GM19043 (cell line): ENCODE results near the gene DSCAM.
"Not testable (repeated sequence)": the region's sequence is repeated elsewhere in the genome, so short reads cannot be mapped to it uniquely, and the experiment has no call there.

Experiments
- ATAC-seq: cut with Tn5 transposase; IDR thresholded peaks from one replicate; pipeline ENCODE4 v1.9.1; 2021; ENCODE audit warnings: low read depth; ENCODE audit not compliant: unreplicated experiment

DSCAM gene

GRCh38 chr21:40215941-40216340 is 631.0 kb downstream of the DSCAM start:
- no peak for ATAC-seq

GRCh38 chr21:40210251-40210650 is 636.7 kb downstream of the DSCAM start:
- no peak for ATAC-seq

DNA sequence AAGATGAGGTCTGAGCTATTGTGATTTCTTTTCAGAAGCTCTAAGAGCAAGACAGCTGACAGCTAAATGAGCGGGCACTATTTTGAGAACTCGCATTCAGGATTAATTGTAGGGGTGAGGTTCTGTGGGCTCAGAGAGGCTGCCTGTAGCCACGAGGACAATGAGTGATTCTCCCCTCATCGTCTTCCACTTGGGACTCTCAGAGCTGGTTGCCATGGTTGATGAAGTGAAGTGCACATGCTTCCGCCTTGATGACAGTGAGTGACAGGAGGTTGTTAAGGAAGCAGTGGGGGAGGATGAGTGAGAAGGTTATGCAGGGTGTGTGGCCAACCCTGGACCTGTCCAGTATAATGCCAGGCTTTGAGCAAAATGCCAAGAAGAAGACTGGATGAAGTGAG is 638.0 kb downstream of the DSCAM start:
- ATAC-seq = no peak

DNA sequence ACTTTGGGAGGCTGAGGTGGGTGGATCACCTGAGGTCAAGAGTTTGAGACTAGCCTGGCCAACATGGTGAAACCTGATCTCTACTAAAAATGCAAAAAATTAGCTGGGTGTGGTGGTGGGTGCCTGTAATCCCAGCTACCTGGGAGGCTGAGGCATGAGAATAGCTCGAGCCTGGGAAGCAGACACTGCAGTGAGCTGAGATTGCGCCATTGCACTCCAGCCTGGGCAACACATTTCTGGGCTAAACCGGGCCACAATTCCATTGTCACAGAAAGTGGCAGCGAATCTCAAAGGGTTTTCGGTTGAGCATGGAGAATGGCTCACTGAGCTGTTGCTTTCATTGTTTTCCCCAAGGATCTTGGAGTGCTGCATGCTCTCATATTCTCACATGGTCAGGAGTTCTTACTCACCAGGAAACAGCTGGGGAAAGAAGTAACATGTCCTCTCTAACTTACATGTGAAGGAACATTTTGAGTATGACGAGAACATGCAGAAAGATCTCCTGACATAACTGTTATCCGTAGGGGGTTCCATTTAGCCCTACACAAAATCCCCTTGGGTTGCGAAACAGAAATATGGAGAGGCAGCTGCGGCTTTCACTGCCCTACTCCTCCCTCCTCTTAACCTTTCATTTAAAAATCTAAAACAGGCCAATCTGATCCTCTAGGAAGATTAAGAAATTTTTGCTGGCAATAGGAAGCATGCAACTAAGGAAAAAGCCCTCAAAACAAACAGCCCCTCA is 638.6 kb downstream of the DSCAM start:
- ATAC-seq = no peak

- no peak for ATAC-seq
Measured at GRCh38 chr21:40200946-40201345, 646.0 kb downstream of the DSCAM start.

DNA sequence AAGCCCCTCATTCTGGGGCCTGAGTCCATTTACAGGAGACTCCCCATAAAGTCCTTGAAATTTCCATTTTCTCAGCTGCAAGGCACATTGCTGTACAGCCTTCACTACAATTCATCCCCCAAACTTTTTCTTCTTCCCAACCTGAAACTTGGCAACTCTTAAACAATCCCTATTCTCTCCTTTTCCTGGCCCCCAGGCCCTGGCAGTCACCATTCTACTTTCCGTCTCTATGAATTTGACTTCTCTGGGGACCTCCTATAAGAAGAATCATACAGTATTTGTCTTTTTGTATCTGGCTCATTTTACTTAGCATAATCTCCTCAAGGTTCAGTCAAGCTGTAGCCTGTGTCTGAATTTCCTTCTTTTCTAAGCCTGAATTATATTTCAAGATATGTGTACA is 646.8 kb downstream of the DSCAM start:
- no peak for ATAC-seq

DNA sequence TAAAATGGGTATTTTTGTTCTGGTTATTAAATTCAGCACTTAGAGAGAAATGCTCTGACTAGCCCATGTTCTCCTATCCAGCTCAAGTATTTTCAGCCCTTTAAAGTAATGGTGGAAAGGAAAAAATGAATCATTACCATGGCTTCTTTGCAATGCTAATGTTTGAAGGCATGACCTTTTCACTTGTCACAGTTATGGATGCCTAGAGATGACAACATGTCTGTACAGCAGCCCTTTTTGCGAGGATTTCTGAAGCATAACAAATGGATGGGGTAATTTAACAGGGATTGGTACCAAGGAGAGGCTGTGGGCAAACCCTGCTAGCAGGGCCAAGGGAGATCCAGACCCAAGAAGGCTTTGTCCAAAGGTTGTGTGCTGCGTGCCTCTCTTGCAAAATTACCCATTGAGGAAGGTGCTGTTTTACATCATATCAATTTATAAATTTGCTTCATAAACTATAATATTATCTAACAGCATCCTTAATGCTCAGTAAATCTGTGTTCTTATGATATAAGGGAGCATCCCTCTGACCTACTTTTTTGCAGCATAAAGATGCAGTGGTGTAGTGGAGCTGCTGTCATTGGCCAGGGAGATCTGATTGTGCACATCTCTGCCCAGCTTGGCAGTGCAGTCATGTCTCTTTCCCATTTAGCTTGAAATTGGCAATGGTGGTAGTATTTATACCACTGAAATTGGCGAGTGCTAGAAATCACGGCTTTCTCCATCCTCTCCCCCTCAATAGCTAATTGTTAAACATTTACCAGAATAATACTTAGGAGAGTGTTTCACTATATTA is 652.6 kb downstream of the DSCAM start:
- no peak for ATAC-seq

DNA sequence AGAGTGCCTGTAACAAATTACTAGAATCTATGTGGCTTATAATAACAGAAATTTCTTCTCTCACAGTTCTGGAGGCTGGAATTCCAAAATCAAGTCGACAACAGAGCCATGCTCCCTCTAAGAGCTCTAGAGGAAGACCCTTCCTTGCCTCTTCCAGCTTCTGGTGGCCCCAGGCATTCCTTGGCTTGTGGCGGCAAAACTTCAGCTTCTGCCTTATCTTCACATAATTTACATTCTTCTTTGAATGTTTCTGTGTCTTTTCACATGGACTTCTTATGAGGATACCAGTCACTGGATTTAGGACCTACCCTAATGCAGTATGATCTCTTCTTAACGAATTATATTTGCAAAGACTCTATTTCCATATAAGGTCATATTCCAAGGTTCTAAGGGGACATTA is 655.3 kb downstream of the DSCAM start:
- no peak for ATAC-seq

DNA sequence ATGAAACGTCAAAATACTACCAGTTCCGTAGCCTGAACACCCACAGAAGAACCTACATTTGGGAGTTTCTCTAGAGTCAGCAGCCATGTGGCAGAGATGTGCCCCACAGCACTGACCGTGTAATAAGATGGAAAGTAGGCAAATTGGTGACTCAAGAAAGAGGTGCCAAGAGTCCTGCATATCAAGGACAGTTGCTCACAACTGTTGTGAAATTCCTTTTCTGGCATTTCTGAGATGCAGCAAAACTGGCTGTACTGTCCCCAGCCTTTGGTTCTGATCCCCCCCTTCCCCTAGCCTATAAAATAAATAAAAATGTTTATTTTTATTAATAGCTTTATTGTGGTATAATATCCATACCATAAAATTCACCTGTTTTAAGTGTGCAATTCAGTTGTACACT is 655.8 kb downstream of the DSCAM start:
- ATAC-seq = no peak

DNA sequence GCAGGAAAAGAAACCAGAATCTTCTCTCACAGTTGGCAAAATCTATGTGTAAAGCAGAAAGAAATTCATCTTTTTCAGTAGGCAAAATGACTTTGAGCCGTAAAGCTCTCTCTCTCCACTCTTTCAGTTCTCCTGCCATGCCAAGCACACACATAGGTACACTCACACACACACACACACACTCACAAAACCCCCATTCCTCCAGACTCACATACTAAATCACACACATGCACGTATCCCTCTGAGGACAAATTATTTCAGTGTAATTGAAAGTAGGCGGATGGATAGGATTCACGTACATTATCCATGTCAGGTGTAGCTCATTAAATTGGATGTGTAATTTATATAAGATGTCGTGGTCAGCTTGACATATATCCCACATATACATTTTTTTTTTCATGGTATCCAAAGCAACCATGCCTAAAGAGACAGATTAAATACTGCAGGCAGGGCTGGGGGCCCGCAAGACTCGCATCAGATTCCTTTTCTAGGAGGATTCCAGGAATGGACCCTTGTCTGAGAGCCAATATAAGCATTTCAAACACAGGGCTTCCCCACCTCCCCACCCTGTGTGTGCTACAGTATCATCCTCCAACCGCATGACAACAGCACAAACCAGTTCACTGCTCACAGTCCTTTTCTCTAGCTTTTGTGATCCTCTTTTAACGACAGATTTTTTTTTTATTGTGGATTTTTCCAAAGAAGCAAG is 658.9 kb downstream of the DSCAM start:
- ATAC-seq = no peak

- no peak for ATAC-seq
Measured at GRCh38 chr21:40187244-40187643, 659.7 kb downstream of the DSCAM start.

- ATAC-seq = no peak
Measured at GRCh38 chr21:40186045-40186444, 660.9 kb downstream of the DSCAM start.

- ATAC-seq = no peak
Measured at GRCh38 chr21:40185208-40185607, 661.8 kb downstream of the DSCAM start.

DNA sequence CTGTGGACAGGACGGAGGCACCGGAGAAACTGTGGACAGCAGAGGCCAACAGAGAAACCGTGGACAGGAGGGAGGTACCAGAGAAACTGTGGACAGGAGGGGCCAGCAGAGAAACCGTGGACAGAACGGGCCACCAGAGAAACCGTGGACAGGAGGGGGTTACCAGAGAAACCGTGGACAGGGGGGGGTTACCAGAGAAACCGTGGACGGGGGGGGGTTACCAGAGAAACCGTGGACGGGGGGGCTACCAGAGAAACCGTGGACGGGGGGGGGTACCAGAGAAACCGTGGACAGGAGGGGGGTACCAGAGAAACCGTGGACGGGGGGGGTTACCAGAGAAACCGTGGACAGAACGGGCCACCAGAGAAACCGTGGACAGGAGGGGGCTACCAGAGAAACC is 664.5 kb downstream of the DSCAM start:
- ATAC-seq = not testable (repeated sequence)

DNA sequence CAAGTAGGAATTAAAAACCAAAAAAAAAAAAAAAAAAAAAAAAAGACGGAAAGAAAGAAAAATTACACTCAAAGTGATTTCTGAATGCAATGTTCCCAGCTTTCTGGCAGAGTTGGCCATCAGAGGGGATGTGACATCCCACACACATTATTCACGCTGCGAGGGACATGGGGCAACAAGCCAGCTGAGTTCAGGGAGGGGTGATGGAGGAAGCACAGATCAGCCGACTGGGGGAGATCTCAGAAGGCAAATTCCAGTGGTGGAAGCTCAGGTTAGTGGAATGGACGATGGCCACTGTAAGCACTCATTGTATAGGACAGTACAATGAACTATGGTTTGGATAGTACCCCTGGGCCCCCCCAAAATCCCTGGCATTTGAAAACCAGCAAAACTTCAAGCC is 667.8 kb downstream of the DSCAM start:
- no peak for ATAC-seq

GRCh38 chr21:40178726-40179125 is 668.2 kb downstream of the DSCAM start:
- ATAC-seq = no peak

DNA sequence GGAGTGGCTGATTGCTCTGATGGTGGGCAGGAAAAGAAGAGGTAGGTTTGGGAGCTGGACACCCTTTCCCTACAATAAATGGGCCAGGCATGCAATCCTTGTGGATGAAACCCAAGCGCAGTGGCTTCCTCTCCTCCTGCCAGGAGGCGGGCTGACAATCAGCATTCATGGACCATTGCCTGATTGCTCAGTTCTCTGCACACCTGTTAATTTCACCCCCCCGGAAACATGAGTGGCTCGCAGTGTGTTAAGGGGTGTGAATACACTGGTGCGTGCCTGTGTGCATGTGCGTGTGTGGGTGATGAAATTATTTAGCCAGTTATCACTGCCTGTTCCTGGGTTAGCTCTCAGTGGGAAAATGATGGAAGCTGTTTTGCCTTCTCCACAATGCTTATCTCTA is 669.0 kb downstream of the DSCAM start:
- ATAC-seq = no peak

GRCh38 chr21:40176724-40177123 is 670.2 kb downstream of the DSCAM start:
- ATAC-seq = no peak

GRCh38 chr21:40173816-40174215 is 673.1 kb downstream of the DSCAM start:
- ATAC-seq = no peak

DNA sequence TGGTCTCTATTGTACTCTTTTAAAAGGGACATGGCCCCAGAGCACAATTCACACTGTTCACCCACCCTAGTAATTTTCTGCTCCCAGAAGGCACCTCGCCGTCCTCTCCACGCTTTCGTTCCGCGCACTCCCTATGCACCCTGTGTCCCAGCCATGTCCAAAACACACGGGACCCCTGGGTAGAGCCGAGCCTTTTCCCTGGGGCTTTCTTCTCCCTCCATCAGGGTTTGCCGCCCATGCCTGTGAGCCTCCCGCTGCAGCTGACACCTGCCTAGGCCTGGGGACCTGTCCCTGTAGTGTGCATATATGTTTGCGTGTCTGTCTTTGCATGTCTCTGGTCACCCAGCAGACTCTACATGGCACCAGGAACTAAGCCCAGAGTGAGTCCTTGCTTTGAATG is 677.0 kb downstream of the DSCAM start:
- ATAC-seq = no peak

GRCh38 chr21:40166291-40166843 is 680.6 kb downstream of the DSCAM start:
- no peak for ATAC-seq
